ENCODE data around the gene S1PR5. TPM values are rescaled to one million over a fixed set of nuclear protein-coding genes. Genes with fewer than 3 reads are reported as not detected.

The S1PR5 gene
- total and polyA plus RNA-seq, 10 of the 15 experiments (the other 5 are each of a cell fraction or from before 2014, with no cell fraction given) = 0.04 TPM; not detected in 9

DNA sequence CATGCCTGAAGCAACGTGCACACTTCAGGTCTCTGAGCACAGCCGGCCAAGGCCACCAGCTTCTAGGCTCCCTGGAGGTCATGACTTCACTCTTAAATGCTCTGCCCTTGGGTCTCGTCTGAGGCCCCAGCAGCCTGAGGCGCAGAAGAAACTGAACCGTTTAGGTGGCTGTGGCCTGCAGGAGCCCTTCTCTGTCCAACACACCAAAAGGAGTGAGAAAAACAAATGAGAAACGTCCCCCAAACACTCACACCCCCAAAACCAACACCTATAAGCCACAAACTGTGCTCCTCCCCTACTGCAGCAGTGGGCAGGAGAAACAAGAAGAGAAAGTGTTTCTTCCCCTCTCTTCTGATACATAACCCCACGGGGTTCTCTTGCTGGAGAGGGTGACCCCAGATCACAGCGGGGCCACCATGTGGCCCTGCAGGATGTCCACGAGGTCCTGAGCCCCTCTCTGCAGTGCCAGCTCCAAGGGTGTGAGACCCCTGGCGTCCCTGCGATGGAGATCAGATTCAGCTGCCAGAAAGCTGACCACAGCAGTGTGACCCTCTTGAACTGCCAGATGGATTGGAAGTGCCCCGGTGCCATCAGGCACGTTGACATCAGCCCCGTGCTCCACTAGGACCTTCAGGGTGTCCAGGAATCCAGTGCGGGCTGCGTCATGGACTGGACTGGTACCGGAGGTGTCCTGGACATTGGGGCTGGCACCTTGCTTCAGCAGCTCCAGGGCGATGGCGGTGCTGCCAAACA, 49.6 kb upstream of the S1PR5 start (continued):
- TF ChIP-seq, protein P1, sequence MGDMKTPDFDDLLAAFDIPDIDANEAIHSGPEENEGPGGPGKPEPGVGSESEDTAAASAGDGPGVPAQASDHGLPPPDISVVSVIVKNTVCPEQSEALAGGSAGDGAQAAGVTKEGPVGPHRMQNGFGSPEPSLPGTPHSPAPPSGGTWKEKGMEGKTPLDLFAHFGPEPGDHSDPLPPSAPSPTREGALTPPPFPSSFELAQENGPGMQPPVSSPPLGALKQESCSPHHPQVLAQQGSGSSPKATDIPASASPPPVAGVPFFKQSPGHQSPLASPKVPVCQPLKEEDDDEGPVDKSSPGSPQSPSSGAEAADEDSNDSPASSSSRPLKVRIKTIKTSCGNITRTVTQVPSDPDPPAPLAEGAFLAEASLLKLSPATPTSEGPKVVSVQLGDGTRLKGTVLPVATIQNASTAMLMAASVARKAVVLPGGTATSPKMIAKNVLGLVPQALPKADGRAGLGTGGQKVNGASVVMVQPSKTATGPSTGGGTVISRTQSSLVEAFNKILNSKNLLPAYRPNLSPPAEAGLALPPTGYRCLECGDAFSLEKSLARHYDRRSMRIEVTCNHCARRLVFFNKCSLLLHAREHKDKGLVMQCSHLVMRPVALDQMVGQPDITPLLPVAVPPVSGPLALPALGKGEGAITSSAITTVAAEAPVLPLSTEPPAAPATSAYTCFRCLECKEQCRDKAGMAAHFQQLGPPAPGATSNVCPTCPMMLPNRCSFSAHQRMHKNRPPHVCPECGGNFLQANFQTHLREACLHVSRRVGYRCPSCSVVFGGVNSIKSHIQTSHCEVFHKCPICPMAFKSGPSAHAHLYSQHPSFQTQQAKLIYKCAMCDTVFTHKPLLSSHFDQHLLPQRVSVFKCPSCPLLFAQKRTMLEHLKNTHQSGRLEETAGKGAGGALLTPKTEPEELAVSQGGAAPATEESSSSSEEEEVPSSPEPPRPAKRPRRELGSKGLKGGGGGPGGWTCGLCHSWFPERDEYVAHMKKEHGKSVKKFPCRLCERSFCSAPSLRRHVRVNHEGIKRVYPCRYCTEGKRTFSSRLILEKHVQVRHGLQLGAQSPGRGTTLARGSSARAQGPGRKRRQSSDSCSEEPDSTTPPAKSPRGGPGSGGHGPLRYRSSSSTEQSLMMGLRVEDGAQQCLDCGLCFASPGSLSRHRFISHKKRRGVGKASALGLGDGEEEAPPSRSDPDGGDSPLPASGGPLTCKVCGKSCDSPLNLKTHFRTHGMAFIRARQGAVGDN (IDR thresholded peaks at IDR 0.05) = 0 out of 2 replicates have a peak, but pooled peaks have one; percentile 9
- TF ChIP-seq, protein P2, sequence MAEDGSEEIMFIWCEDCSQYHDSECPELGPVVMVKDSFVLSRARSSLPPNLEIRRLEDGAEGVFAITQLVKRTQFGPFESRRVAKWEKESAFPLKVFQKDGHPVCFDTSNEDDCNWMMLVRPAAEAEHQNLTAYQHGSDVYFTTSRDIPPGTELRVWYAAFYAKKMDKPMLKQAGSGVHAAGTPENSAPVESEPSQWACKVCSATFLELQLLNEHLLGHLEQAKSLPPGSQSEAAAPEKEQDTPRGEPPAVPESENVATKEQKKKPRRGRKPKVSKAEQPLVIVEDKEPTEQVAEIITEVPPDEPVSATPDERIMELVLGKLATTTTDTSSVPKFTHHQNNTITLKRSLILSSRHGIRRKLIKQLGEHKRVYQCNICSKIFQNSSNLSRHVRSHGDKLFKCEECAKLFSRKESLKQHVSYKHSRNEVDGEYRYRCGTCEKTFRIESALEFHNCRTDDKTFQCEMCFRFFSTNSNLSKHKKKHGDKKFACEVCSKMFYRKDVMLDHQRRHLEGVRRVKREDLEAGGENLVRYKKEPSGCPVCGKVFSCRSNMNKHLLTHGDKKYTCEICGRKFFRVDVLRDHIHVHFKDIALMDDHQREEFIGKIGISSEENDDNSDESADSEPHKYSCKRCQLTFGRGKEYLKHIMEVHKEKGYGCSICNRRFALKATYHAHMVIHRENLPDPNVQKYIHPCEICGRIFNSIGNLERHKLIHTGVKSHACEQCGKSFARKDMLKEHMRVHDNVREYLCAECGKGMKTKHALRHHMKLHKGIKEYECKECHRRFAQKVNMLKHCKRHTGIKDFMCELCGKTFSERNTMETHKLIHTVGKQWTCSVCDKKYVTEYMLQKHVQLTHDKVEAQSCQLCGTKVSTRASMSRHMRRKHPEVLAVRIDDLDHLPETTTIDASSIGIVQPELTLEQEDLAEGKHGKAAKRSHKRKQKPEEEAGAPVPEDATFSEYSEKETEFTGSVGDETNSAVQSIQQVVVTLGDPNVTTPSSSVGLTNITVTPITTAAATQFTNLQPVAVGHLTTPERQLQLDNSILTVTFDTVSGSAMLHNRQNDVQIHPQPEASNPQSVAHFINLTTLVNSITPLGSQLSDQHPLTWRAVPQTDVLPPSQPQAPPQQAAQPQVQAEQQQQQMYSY (CRISPR knock-in tag; IDR thresholded peaks at IDR 0.05) = no peak
- 0 out of 2 replicates have a peak, but pooled peaks have one; percentile 11 for TF ChIP-seq IKZF1 (conservative IDR thresholded peaks at IDR 0.05)
- TF ChIP-seq, protein P3, sequence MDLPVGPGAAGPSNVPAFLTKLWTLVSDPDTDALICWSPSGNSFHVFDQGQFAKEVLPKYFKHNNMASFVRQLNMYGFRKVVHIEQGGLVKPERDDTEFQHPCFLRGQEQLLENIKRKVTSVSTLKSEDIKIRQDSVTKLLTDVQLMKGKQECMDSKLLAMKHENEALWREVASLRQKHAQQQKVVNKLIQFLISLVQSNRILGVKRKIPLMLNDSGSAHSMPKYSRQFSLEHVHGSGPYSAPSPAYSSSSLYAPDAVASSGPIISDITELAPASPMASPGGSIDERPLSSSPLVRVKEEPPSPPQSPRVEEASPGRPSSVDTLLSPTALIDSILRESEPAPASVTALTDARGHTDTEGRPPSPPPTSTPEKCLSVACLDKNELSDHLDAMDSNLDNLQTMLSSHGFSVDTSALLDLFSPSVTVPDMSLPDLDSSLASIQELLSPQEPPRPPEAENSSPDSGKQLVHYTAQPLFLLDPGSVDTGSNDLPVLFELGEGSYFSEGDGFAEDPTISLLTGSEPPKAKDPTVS (IDR thresholded peaks at IDR 0.05; ENCODE audit: low read depth, low read length) = no peak
- TF ChIP-seq, protein P4, sequence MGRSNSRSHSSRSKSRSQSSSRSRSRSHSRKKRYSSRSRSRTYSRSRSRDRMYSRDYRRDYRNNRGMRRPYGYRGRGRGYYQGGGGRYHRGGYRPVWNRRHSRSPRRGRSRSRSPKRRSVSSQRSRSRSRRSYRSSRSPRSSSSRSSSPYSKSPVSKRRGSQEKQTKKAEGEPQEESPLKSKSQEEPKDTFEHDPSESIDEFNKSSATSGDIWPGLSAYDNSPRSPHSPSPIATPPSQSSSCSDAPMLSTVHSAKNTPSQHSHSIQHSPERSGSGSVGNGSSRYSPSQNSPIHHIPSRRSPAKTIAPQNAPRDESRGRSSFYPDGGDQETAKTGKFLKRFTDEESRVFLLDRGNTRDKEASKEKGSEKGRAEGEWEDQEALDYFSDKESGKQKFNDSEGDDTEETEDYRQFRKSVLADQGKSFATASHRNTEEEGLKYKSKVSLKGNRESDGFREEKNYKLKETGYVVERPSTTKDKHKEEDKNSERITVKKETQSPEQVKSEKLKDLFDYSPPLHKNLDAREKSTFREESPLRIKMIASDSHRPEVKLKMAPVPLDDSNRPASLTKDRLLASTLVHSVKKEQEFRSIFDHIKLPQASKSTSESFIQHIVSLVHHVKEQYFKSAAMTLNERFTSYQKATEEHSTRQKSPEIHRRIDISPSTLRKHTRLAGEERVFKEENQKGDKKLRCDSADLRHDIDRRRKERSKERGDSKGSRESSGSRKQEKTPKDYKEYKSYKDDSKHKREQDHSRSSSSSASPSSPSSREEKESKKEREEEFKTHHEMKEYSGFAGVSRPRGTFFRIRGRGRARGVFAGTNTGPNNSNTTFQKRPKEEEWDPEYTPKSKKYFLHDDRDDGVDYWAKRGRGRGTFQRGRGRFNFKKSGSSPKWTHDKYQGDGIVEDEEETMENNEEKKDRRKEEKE (IDR thresholded peaks at IDR 0.05) = no peak
- TF ChIP-seq YY1 (IDR thresholded peaks at IDR 0.05; ENCODE audit: low read depth, low read length) = no peak
- TF ChIP-seq, protein P5, sequence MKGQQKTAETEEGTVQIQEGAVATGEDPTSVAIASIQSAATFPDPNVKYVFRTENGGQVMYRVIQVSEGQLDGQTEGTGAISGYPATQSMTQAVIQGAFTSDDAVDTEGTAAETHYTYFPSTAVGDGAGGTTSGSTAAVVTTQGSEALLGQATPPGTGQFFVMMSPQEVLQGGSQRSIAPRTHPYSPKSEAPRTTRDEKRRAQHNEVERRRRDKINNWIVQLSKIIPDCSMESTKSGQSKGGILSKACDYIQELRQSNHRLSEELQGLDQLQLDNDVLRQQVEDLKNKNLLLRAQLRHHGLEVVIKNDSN (IDR thresholded peaks at IDR 0.05; ENCODE audit: borderline replicate concordance, extremely low read length, insufficient read depth, low read depth, low read length) = no peak
- no peak for TF ChIP-seq ZNF622 (IDR thresholded peaks at IDR 0.05)
- TF ChIP-seq, protein P6, sequence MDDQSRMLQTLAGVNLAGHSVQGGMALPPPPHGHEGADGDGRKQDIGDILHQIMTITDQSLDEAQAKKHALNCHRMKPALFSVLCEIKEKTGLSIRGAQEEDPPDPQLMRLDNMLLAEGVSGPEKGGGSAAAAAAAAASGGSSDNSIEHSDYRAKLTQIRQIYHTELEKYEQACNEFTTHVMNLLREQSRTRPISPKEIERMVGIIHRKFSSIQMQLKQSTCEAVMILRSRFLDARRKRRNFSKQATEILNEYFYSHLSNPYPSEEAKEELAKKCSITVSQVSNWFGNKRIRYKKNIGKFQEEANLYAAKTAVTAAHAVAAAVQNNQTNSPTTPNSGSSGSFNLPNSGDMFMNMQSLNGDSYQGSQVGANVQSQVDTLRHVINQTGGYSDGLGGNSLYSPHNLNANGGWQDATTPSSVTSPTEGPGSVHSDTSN (IDR thresholded peaks at IDR 0.05; ENCODE audit: insufficient replicate concordance, low read depth, low read length) = no peak
- no peak for TF ChIP-seq SIX5 (IDR thresholded peaks at IDR 0.05; ENCODE audit: low read depth, low read length, severe bottlenecking)
- no peak for TF ChIP-seq BMI1 (IDR thresholded peaks at IDR 0.05; ENCODE audit: borderline replicate concordance)
- TF ChIP-seq RFX5 (IDR thresholded peaks at IDR 0.05; ENCODE audit: low read depth, low read length) = no peak
- peak; percentile 79 for TF ChIP-seq TAF1 (IDR thresholded peaks at IDR 0.05; ENCODE audit: borderline replicate concordance, low read depth, low read length)

All from GM12878 (cell line).